22Rv1 (cell line): ENCODE data around the gene TEKTIP1.

ENCODE experiments used
- H3K27ac ChIP-seq: fragments of 450-650 bp; 2 replicates; pipeline ENCODE4 v1.5.1; 2017
- ZFX ChIP-seq: fragments of 450-650 bp; IDR thresholded peaks from 2 replicates; pipeline ENCODE4 v1.6.1; 2017; ENCODE audit warnings: antibody characterized with exemption, borderline replicate concordance
- TF ChIP-seq, protein P1 (sequence below): fragments of 450-650 bp; IDR thresholded peaks from 2 replicates; pipeline ENCODE4 v1.5.1; 2017; ENCODE audit warnings: mild to moderate bottlenecking

The TEKTIP1 gene

DNA sequence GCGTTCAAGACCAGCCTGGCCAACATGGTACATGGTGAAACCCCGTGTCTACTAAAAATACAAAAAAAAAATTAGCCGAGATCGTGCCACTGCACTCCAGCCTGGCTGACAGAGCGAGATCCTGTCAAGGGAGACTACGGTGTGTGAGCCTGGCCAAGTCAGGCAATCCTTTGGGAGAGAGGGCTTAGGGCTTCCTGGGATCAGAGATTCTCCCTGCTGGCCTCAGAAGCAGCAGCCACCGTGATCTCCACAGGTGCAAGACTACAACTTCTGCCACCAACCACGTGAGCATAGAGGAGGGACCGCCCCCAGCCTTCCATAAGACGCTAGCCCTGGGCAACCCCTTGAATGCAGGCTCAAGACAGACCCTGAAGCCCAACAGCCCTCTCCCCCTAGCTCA lies 10.8 kb downstream of the TEKTIP1 start:
- H3K27ac ChIP-seq: no peak overlapping the region; the same call in 1 of the 2 replicates
- TF ChIP-seq ZFX: no peak
- TF ChIP-seq, protein P1, sequence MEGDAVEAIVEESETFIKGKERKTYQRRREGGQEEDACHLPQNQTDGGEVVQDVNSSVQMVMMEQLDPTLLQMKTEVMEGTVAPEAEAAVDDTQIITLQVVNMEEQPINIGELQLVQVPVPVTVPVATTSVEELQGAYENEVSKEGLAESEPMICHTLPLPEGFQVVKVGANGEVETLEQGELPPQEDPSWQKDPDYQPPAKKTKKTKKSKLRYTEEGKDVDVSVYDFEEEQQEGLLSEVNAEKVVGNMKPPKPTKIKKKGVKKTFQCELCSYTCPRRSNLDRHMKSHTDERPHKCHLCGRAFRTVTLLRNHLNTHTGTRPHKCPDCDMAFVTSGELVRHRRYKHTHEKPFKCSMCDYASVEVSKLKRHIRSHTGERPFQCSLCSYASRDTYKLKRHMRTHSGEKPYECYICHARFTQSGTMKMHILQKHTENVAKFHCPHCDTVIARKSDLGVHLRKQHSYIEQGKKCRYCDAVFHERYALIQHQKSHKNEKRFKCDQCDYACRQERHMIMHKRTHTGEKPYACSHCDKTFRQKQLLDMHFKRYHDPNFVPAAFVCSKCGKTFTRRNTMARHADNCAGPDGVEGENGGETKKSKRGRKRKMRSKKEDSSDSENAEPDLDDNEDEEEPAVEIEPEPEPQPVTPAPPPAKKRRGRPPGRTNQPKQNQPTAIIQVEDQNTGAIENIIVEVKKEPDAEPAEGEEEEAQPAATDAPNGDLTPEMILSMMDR: no peak

DNA sequence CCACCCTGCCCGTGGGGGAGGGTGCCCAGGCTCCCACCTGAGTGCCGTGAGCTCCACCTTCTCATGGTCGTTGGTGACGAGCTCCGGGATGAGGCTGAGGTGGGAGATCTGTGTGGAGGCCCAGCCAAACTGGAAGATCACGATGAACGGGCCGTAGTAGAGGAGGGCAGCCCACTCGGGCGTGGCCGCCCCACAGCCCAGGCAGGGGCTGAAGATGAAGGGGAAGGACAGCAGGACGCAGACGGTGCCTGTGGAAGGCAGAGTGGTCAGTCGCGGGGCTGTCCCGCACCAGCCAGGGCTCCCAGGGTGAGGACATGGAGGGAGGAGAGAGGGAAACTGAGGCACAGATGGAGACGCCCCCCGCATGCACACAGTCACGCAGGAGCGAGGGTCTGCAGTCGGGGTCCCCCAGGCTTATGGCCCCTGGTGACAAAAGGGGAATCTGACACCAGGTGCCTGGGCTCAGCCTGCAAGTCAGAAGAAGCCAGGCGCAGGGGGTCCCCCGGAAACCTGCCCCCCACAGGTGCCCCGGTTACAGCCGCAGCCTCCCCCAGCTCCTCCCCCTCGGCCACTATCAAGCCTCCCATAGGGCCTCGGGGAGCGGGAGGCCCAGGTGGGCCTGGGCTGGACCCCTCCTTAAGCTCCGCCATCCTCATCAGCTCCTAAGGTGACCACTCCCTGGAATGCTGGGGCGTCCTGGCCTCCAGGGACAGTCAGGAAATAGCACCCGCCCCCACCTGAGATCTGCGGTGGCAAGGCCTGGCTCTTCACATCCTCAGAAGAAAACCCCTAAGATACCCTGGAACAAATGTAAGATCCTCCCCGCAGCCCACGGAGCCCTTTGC lies 12.2 kb downstream of the TEKTIP1 start:
- TF ChIP-seq, protein P1: no peak
- no peak for TF ChIP-seq ZFX
- H3K27ac ChIP-seq: no peak overlapping the region

GRCh38 chr19:3551792-3552095 lies 12.8 kb downstream of the TEKTIP1 start:
- TF ChIP-seq, protein P1: no peak
- TF ChIP-seq ZFX: no peak

GRCh38 chr19:3554254-3555083 lies 15.5 kb downstream of the TEKTIP1 start:
- TF ChIP-seq, protein P1: no peak
- TF ChIP-seq ZFX: no peak
- 0 out of 2 replicates have a peak overlapping the region, but pooled peaks have one; percentile 13 for H3K27ac ChIP-seq

More at GRCh38 chr19:3551792-3552095, 12.8 kb downstream of the TEKTIP1 start:
- no peak overlapping the region for H3K27ac ChIP-seq

DNA sequence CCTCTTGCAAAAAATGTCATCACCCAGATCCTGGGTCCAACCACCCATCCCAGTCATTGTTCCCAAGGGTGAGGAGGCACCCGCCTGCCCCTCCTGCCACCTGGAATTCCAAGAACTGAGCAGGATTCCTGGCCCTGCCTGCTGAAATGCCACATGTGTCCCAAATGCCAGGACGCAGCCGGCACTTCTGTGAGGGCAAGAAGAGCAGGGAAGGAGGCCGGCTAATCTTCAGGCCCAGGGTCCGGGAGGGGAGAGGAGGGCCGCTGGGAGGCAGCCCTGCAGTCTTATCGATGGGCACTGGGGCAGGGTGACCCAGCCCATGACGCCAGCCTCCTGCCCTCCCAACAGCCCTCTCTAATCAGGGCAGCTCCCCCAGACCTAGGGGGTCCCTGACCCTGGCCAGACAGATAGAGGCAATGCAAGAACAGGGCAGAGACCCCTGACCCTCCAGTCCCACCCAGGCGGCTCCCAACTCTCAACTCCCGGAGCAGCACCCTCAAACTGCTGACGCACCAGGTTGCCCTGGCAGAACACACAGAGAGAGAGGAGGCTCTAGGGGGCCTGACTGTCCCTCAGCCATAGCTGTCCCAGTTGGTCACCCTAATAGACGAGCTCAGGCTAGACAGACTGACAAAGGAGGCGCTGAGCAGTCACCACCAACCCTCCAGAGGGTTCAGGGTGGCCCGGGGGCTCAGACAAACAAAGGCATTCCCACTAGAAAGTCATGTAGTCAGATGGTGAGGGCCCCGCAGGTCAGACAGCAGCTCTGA lies 16.9 kb downstream of the TEKTIP1 start:
- H3K27ac ChIP-seq: peak overlapping the region; percentile 71
- TF ChIP-seq, protein P1: no peak
- no peak for TF ChIP-seq ZFX

DNA sequence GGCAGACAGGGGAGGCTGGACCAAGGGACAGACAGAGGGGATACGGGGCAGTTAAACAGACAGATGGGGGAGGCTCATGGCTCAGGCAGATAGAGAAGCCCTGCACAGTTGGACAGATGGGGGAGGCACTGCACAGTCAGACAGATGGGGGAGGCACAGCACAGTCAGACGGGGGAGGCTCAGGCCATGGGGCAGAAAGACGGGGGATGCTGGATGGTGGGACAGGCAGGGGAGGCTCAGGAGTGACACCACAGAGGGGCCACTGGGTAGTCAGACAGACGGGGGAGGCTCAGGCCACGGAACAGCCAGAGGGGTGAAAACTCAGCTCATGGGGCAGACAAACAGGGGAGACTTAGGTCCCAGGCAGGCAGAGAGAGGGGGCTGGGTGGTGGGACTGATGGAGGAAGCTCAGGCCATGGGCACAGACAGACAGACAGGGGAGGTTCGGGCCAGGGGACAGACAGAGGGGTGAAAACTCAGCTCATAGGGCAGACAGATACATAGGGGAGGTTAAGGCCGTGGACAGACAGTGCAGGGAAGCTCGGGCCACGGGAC lies 17.5 kb downstream of the TEKTIP1 start:
- peak overlapping the region; percentile 71 for H3K27ac ChIP-seq
- no peak for TF ChIP-seq ZFX
- TF ChIP-seq, protein P1: no peak
